Stimulated activated effector memory CD8-positive, alpha-beta T cell treated with anti-CD3 and anti-CD28 coated beads, Interleukin-12 subunit alpha, Interleukin-12 subunit beta, amount 100 ng/mL, for 72 hours (primary cell): Measurements from ENCODE around the gene STAT6.
"Not testable (repeated sequence)": the region's sequence is repeated elsewhere in the genome, so short reads cannot be mapped to it uniquely, and the experiment has no call there.

ENCODE experiments used
- ATAC-seq: fragments of 150-1000 bp; cut with Tn5 transposase; 2 replicates; pipeline ENCODE4 v1.10.0; 2021
- DNase-seq, 2 donors: peaks; one replicate each; pipeline ENCODE4 v3.0.0; 2021 to 2022; ENCODE audit warnings: low spot score in 2 of 2
- H3K27ac Mint-ChIP-seq: one replicate; pipeline ENCODE4 v1.8.0; 2022; ENCODE audit warnings: mild to moderate bottlenecking, mixed read lengths
- H3K36me3 Mint-ChIP-seq: one replicate; pipeline ENCODE4 v1.8.0; 2022; ENCODE audit warnings: mild to moderate bottlenecking, mixed read lengths
- H3K4me1 Mint-ChIP-seq: one replicate; pipeline ENCODE4 v1.8.0; 2022; ENCODE audit warnings: mixed read lengths
- H3K4me3 Mint-ChIP-seq: one replicate; pipeline ENCODE4 v1.8.0; 2022; ENCODE audit warnings: mild to moderate bottlenecking, mixed read lengths
- H3K9me3 Mint-ChIP-seq: one replicate; pipeline ENCODE4 v1.8.0; 2022; ENCODE audit warnings: mixed read lengths

Gene STAT6

DNA sequence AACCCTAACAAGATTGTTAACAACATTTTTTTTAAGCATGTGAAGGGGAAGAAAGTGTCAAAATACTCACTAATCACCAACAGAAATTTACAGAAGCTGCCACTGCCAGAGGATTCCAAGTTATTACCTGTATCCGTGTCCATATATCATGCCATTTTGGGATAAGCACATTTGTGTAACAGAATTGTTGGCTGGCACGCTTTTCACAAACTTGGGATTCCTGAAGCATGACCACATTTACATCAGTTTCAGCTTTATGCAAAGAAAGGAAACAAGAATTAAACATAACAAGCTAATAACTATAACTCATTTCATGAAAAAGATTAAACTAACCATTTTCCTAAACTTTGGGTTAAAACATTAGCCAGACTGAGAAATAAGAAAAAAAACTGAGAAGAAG, 38.5 kb downstream of the STAT6 start:
- Mint-ChIP-seq H3K36me3 (peaks cover 97% of the 10 kb centered on the region), H3K27ac (no peak overlapping the region), H3K9me3 (no peaks in the 10 kb centered on the region), H3K4me3 (no peak overlapping the region), H3K4me1 (peaks cover 20% of the 10 kb centered on the region)
- ATAC-seq: no peak
- no peak for DNase-seq

DNA sequence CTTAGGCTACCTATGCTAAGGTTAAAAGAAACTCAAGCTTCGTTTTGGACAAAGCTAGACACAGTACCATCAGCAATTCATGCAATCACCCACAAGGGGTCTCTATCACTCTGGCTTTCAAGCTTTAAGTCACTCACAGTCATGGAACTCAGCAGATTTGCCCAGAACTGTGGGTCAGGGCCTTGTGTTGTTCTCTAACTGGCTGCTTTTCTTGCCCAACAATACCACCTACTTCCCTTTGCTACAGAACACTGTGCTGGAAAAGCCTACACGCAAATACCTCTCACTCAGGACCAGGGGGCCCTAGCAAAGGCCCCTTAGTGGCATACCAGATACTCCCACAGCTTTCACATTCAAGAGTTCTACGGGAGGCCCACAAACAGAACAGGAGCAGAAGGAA, 41.6 kb downstream of the STAT6 start:
- H3K4me1 Mint-ChIP-seq: peaks cover 34% of the 10 kb centered on the region
- H3K4me3 Mint-ChIP-seq: peak overlapping the region; percentile 48
- no peaks in the 10 kb centered on the region for H3K9me3 Mint-ChIP-seq
- DNase-seq: peak in 1 of 2 donors; percentile 67
- H3K36me3 Mint-ChIP-seq: peaks cover 96% of the 10 kb centered on the region
- ATAC-seq: peak; percentile 96
- peak overlapping the region; percentile 90 for H3K27ac Mint-ChIP-seq

DNA sequence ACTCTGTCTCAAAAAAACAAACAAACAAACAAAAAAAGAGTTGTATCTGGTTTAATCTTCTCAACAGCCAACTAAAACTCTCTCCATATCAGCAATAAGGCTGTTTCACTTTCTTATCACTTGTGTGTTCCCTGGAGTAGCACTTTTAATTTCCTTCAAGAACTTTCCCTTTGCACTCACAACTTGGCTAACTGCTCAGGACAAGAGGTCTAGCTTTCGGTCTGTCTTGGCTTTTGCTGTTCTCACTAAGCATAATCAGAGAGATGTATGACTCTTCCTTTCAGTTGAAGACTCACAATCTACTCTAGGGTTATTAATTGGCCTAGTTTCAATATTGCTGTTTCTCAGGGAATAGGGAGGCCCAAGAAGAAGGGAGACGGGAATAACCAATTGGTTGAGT, 44.9 kb downstream of the STAT6 start:
- H3K4me3 Mint-ChIP-seq: peak overlapping the region; percentile 59
- DNase-seq (no peak), ATAC-seq (peak; percentile 59)
- H3K9me3 Mint-ChIP-seq: no peaks in the 10 kb centered on the region
- H3K27ac Mint-ChIP-seq: peak overlapping the region; percentile 53
- peaks cover 96% of the 10 kb centered on the region for H3K36me3 Mint-ChIP-seq
- H3K4me1 Mint-ChIP-seq: peaks cover 42% of the 10 kb centered on the region

DNA sequence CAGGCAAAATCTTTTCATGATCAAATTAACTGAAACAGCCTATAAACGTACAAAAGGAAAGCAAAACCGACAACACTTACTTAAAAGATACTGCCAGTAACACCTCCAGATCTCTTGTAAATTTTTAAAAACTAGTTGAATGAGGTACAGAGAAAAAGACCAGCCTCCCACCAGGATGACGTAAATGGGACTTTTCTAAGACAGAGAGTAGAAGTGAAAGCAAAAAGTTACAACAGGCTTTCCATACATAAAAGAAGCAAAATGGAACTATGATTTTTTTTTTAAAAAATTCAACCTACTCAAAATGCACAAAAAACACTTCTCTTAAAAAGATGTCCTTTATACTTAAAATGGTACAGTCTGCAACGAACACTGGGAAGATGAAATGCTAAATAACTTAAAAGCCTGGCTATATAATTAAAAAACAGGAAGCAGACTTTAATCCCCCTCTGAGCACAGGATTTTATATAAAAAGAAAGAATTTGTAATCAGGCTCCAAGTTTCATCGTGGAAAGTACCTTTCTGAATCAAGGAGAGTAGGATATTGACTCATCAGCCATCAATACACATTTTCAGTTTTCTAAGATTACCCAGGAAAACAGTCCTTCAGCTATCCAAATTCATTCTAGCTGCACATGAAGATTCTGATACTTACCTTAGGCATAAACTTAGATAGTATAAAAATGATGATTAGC, 47.0 kb downstream of the STAT6 start:
- H3K36me3 Mint-ChIP-seq: peaks cover 96% of the 10 kb centered on the region
- peak overlapping the region; percentile 91 for H3K27ac Mint-ChIP-seq
- peak overlapping the region; percentile 59 for H3K4me3 Mint-ChIP-seq
- no peaks in the 10 kb centered on the region for H3K9me3 Mint-ChIP-seq
- ATAC-seq: peak; percentile 90
- DNase-seq: no peak
- H3K4me1 Mint-ChIP-seq: peaks cover 29% of the 10 kb centered on the region

DNA sequence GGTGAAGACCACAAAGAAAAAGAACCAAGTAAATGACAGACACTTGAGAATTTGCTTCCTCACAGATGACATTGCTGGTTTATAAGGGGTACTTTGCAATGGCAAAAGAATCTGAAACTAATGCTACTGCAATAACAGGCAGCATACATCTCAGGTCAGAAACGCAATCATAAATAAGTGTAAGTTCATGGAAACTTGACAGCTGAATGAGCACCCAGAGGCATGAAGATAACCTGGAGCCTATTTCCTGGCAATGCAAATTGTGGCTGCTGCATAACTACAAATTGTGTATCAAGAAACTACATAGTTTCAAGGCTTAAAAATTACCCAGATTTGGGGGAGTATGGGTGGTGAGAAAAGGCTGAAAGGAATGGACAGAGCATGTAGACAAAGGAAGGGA, 52.7 kb downstream of the STAT6 start:
- ATAC-seq: no peak
- no peaks in the 10 kb centered on the region for H3K4me1 Mint-ChIP-seq
- H3K36me3 Mint-ChIP-seq: peaks cover 89% of the 10 kb centered on the region
- H3K9me3 Mint-ChIP-seq: no peaks in the 10 kb centered on the region
- no peak for DNase-seq
- no peak overlapping the region for H3K27ac Mint-ChIP-seq
- H3K4me3 Mint-ChIP-seq: no peak overlapping the region

DNA sequence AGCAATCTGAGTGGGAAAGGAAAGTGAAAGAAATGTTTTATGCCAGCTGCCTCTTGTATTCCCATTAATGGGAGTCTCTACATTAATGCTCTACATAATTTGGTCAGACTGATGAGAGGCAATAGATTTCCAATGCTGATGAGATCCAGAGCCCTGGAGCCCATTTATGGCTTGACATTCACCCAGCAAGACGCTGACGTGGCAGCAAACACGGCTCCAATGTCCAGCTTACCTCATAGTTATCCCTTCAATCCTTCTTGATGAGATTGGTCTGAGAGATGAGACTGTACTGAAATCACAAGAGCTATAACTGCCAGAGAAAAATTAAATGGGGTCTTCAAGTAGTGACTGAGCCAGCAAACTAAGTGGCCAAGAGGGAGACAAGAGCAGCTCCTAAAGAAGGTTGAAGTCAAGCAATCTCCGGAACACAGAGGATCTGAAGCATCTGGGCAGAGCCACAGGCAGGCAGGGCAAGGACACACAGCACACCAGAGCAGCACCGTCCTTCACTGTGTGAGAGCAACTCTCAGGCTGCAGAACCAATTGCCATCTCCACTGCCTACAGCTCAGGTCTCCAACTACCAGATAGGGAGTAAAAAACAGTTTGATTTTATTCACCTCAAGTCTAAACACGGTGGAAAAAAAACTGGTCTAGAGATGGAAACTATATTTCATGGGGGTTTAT, 54.0 kb downstream of the STAT6 start:
- Mint-ChIP-seq H3K36me3 (peaks cover 77% of the 10 kb centered on the region), H3K27ac (no peak overlapping the region), H3K9me3 (no peaks in the 10 kb centered on the region), H3K4me3 (no peak overlapping the region), H3K4me1 (no peaks in the 10 kb centered on the region)
- no peak for ATAC-seq
- DNase-seq: no peak

DNA sequence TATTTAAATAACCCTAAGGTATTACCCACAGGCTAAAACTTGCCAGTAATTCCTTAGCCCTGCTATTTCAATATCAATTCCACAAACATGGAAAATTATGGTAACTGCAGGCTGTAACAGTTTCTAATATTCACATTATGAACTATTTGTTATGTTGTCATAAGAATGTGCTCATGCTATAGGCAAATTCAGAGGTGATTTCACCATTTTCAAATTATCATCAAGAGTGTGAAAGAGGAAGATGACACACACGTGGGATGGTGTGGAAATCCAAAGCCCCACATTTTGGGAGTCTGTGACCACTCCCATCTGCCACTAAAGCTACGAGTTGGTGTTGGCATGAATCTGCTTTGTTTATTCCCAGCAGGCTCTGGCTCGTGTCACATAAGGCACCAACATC, 55.3 kb downstream of the STAT6 start:
- H3K4me3 Mint-ChIP-seq: no peak overlapping the region
- H3K27ac Mint-ChIP-seq: no peak overlapping the region
- peaks cover 6% of the 10 kb centered on the region for H3K4me1 Mint-ChIP-seq
- no peak for DNase-seq
- ATAC-seq: no peak
- peaks cover 63% of the 10 kb centered on the region for H3K36me3 Mint-ChIP-seq
- H3K9me3 Mint-ChIP-seq: no peaks in the 10 kb centered on the region

DNA sequence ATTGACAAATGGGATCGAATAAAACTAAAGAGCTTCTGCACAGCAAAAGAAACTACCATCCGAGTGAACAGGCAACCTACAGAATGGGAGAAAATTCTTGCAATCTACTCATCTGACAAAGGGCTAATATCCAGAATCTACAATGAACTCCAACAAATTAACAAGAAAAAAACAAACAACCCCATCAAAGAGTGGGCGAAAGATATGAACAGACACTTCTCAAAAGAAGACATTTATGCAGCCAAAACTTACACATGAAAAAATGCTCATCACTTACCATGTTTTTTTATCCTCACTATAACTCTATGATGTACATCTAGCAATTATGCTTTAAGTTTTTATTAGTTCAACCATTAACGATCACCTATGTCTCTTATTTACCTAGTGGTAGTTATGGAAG, 57.3 kb downstream of the STAT6 start:
- H3K4me3 Mint-ChIP-seq, H3K27ac Mint-ChIP-seq, DNase-seq, H3K9me3 Mint-ChIP-seq, ATAC-seq: not testable (repeated sequence)
- H3K4me1 Mint-ChIP-seq: peaks cover 18% of the 10 kb centered on the region
- H3K36me3 Mint-ChIP-seq: peaks cover 44% of the 10 kb centered on the region

DNA sequence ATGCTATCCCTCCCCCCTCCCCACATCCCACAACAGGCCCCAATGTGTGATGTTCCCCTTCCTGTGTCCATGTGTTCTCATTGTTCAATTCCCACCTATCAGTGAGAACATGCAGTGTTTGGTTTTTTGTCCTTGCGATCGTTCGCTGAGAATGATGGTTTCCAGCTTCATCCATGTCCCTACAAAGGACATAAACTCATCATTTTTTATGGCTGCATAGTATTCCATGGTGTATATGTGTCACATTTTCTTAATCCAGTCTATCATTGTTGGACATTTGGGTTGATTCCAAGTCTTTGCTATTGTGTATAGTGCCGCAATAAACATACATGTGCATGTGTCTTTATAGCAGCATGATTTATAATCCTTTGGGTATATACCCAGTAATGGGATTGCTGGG, 58.0 kb downstream of the STAT6 start:
- not testable (repeated sequence) for DNase-seq, ATAC-seq, H3K9me3 Mint-ChIP-seq, H3K4me3 Mint-ChIP-seq, H3K27ac Mint-ChIP-seq
- peaks cover 25% of the 10 kb centered on the region for H3K4me1 Mint-ChIP-seq
- peaks cover 36% of the 10 kb centered on the region for H3K36me3 Mint-ChIP-seq

DNA sequence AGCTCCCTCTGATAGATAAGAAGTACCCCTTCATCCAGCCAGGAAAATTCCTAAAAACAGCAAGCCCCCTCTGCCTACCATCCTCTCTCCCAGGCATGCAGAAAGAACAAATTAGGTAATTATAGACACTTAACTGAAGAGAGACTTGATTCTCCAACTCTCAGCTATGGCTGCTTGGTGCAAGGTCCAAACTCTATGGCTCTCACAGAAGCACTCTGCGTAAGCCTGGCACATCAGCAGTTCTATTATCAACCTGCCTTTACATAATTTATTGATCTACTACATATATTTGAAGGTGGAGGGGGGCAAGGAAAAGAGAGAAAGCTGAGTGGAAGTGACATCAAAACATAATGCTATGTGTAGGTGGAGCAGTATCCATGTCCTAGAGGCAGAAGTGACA, 60.2 kb downstream of the STAT6 start:
- H3K9me3 Mint-ChIP-seq: no peaks in the 10 kb centered on the region
- H3K36me3 Mint-ChIP-seq: peaks cover 15% of the 10 kb centered on the region
- H3K4me3 Mint-ChIP-seq: no peak overlapping the region
- DNase-seq (no peak), ATAC-seq (no peak)
- H3K27ac Mint-ChIP-seq: no peak overlapping the region
- peaks cover 47% of the 10 kb centered on the region for H3K4me1 Mint-ChIP-seq

DNA sequence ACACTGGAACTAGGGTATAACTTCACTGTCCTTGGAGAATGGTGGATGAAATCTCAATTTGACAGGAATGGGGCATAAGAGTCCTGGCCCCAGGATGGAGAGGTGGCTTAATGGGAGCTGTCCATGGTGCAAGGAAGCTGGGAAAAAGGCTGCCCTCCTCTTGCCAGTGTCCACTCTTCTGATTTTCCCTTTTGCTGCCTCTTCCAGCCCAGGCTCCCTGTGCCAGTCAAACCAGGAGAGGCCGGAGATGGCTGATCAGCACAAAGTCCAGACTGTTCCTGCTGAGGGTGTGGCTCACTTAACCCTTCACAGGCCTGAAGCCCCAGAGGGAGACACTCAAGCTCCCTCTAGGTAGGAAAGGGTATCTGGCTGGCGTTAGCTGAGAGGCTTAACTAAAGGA, 61.3 kb downstream of the STAT6 start, which contains the start of gene MYO1A:
Gene MYO1A, minus strand, starts transcription at position 240 of the 400 bp plus-strand sequence. CDS start 1,806 bp downstream, outside the sequence.
- ATAC-seq (no peak), DNase-seq (no peak)
- H3K27ac Mint-ChIP-seq: peak within 1 kb of the TSS; percentile 35
- H3K4me3 Mint-ChIP-seq: no peak within 1 kb of the TSS
- peaks cover 57% of the 10 kb centered on the region for H3K4me1 Mint-ChIP-seq
- H3K9me3 Mint-ChIP-seq: no peaks in the 10 kb centered on the region
- H3K36me3 Mint-ChIP-seq: peaks cover 8% of the 10 kb centered on the region

DNA sequence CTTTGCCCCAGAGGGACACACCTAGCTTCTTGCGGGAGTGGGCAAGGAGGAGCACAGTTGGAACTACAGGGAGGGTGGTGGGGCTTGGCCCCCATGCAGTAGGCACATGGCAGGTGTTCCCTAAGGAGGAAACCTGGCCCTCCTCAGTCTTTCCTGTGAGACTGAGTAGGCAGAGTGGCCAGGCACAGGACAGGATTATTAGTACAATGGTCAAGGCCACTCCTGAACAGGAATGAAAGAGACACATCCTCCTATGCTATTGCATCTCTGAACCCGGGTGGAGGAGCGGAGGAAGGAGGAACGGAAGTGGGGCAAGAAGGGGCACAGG, 62.1 kb downstream of the STAT6 start:
- peaks cover under 1% of the 10 kb centered on the region for H3K36me3 Mint-ChIP-seq
- H3K27ac Mint-ChIP-seq: peak overlapping the region; percentile 35
- no peaks in the 10 kb centered on the region for H3K9me3 Mint-ChIP-seq
- H3K4me1 Mint-ChIP-seq: peaks cover 57% of the 10 kb centered on the region
- no peak for ATAC-seq
- DNase-seq: no peak
- H3K4me3 Mint-ChIP-seq: no peak overlapping the region

DNA sequence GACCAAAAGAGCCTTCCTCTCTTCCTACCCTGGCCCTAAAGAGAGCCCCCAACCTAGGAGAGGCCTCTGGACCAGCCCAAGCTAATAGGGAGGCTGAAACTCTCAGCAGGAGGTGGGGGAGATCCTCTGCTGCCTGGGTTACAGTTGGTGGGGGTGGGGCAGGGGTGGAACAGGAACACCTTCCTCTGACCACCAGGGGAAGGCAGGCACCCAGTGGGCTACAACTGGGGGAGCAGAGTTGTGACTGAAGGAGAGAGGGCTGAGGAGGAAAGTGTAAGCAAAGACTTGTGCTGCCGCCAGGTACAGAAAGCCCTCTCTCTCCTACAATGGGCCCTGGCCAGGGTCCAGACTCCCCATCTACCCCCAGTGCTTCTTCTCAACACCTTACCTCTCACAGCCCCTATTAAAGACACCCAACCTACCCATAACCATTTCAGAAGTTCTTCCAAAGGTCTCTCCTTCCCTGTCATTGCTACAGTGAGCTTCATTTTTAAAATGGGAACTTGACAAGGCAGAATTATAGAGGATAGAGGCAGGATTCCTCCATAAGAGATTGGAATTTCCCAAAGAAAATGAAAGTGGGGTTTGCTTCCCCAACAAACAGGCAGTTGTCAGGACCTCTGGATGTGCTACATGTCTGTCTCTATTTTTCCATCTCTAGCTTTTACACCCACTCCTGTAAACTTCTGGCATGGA, 62.6 kb downstream of the STAT6 start:
- H3K27ac Mint-ChIP-seq: peak overlapping the region; percentile 91
- no peaks in the 10 kb centered on the region for H3K9me3 Mint-ChIP-seq
- H3K36me3 Mint-ChIP-seq: no peaks in the 10 kb centered on the region
- H3K4me3 Mint-ChIP-seq: no peak overlapping the region
- peaks cover 57% of the 10 kb centered on the region for H3K4me1 Mint-ChIP-seq
- no peak for ATAC-seq
- no peak for DNase-seq

DNA sequence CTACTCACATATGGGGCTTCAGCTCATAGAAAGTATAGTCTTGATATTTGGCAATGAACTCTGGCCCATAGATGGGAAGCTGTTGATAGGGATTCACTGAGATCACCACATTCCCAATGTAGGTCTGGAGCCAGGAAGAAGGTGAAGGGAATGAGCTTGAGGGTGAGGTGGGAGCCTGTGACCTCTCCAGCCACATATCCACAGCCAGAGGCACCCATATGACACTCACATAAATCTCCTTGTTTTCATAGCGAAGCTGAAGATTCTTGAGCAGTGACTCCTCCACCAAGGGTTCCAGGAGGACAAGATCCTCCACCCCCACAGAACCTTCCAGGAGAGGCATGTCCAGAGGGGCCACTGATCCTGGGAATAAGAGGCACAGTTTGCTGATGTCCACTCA, 63.2 kb downstream of the STAT6 start:
- Mint-ChIP-seq H3K9me3 (no peaks in the 10 kb centered on the region), H3K4me3 (peak overlapping the region; percentile 57), H3K36me3 (no peaks in the 10 kb centered on the region), H3K4me1 (peaks cover 57% of the 10 kb centered on the region), H3K27ac (peak overlapping the region; percentile 91)
- ATAC-seq (no peak), DNase-seq (no peak)

DNA sequence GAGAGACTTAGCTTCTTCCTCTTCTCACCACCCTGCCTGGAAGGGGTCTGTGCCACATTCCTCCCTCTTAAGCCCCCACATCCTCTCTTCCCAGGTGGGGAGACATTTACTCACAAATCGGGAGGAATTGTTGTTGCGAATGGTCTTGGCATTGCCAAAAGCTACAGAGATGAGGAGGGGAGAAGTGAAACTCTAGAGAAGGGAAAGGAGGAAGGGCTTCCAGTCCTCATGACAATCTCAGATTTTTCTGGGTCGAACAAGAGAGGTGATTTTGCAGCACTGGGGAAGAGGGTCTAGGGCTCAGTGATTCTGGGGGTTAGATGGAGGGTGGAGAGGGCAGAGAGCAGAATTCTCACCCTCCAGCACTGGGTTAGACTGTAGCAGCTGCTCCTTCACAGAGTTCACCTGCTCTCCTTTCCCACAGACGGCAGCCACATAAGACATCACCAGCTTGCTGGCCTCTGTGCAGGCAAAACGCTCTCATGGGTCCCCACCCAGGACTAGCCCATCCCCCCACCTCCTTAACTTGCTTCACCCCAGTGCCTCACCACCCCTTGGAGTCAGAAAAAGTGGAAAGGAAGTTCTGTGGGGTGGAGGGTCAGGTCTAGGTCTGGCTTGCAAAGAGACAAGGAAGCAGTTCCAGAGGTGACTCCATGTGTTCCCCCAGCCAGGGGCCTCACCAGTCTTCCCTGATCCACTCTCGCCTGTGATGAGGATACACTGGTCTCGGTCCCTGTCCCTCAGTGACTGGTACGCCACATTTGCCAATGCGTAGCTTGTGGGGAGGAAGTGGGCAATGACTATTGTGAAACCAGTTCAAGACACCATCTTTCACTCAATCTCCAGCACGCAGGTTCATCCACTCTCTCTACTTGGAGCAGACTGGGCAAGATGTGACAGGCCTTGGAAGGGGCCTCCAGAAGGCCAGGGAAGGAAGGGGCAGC, 63.9 kb downstream of the STAT6 start:
- peaks cover 57% of the 10 kb centered on the region for H3K4me1 Mint-ChIP-seq
- ATAC-seq: peak; percentile 96

More for the DNA sequence above, 63.9 kb downstream of the STAT6 start:
- Mint-ChIP-seq H3K4me3 (peak overlapping the region; percentile 57), H3K9me3 (no peaks in the 10 kb centered on the region), H3K36me3 (no peaks in the 10 kb centered on the region), H3K27ac (peak overlapping the region; percentile 91)
- peak; percentile 49 to 81 for DNase-seq
